Measurements from ENCODE around the gene PSMA5.

DNA sequence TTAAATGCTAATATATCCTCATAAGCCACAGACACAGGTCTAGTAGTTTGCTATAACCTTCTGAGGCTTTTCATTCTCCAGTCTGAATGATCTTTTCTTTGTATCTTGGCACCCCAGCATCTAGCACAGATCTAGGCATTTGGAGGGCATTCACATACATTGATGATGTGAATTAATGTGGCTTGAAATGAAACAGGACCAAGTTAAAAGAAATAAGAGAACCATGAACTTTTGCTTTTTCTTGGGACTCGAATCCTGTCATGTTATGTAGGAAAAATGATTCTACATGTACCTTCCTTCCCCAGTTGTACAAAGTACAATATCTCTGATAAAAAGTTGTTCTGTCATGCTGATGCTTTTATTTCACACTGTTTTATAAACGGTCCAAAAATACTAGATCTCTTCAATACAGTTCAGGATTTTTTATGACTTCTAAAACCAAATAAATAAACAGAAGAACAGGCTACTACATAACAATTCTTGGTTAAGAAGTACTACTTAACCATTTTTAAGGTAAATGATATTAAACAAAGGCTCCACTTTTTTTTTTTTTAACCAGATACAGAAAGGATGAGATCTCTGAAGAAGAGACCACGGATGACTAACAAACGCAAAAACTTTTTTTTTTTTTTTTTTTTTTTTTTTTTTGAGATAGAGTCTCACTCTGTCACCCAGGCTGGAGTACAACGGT lies 31.5 kb downstream of the PSMA5 start:
- TF ChIP-seq EHMT2 (IDR thresholded peaks at IDR 0.05; ENCODE audit: low read depth) (no peak), TP53 (CRISPR knock-in tag; IDR thresholded peaks at IDR 0.05) (no peak), CHD4 (IDR thresholded peaks at IDR 0.05; ENCODE audit: borderline replicate concordance) (no peak), SREBF2 (IDR thresholded peaks at IDR 0.05) (no peak), MAFK (IDR thresholded peaks at IDR 0.05; ENCODE audit: partially characterized antibody) (no peak), ZSCAN20 (CRISPR knock-in tag; IDR thresholded peaks at IDR 0.05) (no peak), MAZ (IDR thresholded peaks at IDR 0.05; ENCODE audit: borderline replicate concordance, low read depth, low read length) (no peak), KDM1A (IDR thresholded peaks at IDR 0.05; ENCODE audit: low read depth) (no peak), RAD21 (conservative IDR thresholded peaks at IDR 0.05 in 1 of 2, IDR thresholded peaks at IDR 0.05 in 1 of 2) (no peak), EP300 (IDR thresholded peaks at IDR 0.05) (no peak)
- TF ChIP-seq, protein P1, sequence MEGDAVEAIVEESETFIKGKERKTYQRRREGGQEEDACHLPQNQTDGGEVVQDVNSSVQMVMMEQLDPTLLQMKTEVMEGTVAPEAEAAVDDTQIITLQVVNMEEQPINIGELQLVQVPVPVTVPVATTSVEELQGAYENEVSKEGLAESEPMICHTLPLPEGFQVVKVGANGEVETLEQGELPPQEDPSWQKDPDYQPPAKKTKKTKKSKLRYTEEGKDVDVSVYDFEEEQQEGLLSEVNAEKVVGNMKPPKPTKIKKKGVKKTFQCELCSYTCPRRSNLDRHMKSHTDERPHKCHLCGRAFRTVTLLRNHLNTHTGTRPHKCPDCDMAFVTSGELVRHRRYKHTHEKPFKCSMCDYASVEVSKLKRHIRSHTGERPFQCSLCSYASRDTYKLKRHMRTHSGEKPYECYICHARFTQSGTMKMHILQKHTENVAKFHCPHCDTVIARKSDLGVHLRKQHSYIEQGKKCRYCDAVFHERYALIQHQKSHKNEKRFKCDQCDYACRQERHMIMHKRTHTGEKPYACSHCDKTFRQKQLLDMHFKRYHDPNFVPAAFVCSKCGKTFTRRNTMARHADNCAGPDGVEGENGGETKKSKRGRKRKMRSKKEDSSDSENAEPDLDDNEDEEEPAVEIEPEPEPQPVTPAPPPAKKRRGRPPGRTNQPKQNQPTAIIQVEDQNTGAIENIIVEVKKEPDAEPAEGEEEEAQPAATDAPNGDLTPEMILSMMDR (IDR thresholded peaks at IDR 0.05), result no peak
- TF ChIP-seq, protein P2, sequence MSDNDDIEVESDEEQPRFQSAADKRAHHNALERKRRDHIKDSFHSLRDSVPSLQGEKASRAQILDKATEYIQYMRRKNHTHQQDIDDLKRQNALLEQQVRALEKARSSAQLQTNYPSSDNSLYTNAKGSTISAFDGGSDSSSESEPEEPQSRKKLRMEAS (IDR thresholded peaks at IDR 0.05), result no peak
- TF ChIP-seq, protein P3, sequence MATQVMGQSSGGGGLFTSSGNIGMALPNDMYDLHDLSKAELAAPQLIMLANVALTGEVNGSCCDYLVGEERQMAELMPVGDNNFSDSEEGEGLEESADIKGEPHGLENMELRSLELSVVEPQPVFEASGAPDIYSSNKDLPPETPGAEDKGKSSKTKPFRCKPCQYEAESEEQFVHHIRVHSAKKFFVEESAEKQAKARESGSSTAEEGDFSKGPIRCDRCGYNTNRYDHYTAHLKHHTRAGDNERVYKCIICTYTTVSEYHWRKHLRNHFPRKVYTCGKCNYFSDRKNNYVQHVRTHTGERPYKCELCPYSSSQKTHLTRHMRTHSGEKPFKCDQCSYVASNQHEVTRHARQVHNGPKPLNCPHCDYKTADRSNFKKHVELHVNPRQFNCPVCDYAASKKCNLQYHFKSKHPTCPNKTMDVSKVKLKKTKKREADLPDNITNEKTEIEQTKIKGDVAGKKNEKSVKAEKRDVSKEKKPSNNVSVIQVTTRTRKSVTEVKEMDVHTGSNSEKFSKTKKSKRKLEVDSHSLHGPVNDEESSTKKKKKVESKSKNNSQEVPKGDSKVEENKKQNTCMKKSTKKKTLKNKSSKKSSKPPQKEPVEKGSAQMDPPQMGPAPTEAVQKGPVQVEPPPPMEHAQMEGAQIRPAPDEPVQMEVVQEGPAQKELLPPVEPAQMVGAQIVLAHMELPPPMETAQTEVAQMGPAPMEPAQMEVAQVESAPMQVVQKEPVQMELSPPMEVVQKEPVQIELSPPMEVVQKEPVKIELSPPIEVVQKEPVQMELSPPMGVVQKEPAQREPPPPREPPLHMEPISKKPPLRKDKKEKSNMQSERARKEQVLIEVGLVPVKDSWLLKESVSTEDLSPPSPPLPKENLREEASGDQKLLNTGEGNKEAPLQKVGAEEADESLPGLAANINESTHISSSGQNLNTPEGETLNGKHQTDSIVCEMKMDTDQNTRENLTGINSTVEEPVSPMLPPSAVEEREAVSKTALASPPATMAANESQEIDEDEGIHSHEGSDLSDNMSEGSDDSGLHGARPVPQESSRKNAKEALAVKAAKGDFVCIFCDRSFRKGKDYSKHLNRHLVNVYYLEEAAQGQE (IDR thresholded peaks at IDR 0.05), result no peak
